Panc1 (cell line): ENCODE data around the gene MTA2. TPM values are rescaled to one million over a fixed set of nuclear protein-coding genes. Genes with fewer than 3 reads are reported as not detected.

Source experiments
- ATAC-seq: fragments of 200-7000 bp; cut with Tn5 transposase; 2 replicates; pipeline ENCODE4 v1.9.1; 2020; ENCODE audit warnings: mild to moderate bottlenecking, moderate library complexity
- BruUV-seq: library from RNA; stranded (reverse); fragments of 400-500 nt; replicated peaks from 2 replicates; lab custom pipeline; 2021; lab: Mats Ljungman, UMichigan
- CTCF ChIA-PET: fragments of 300-600 bp; sonication (Branson Sonifier 250); formaldehyde crosslinking; loops from one replicate; lab custom pipeline; 2022; ENCODE audit warnings: antibody characterized with exemption; lab: Charles Lee
- POLR2A ChIA-PET: fragments of 300-600 bp; sonication (Branson Sonifier 250); formaldehyde crosslinking; loops from one replicate; lab custom pipeline; 2022; ENCODE audit warnings: antibody characterized with exemption; lab: Charles Lee
- DNase-seq: peaks from one replicate; pipeline ENCODE4 v3.0.0-alpha.2; 2010; ENCODE audit warnings: low read depth, low spot score
- H3K27ac ChIP-seq: 2 replicates; pipeline ENCODE4 v1.5.1; 2011; ENCODE audit warnings: mild to moderate bottlenecking, low read length, inconsistent platforms
- H3K27me3 ChIP-seq: fragments of 200-500 bp; sonication (Bioruptor generic); 2 replicates; pipeline ENCODE4 v1.6.0; 2014; ENCODE audit warnings: low read length, inconsistent platforms; ENCODE audit not compliant: control insufficient read depth, insufficient read depth
- H3K36me3 ChIP-seq: fragments of 200-500 bp; sonication (Bioruptor generic); 2 replicates; pipeline ENCODE4 v1.5.1; 2014; ENCODE audit warnings: inconsistent platforms, mild to moderate bottlenecking, low read length, moderate library complexity; ENCODE audit not compliant: control insufficient read depth, insufficient read depth
- H3K4me1 ChIP-seq: 2 replicates; pipeline ENCODE4 v1.5.1; 2011; ENCODE audit warnings: inconsistent platforms, mild to moderate bottlenecking, low read length, moderate library complexity; ENCODE audit not compliant: control insufficient read depth, insufficient read depth
- H3K4me3 ChIP-seq, 2 experiments: 2 replicates each; pipeline ENCODE4 v1.5.1; 2011 to 2012; ENCODE audit warnings: low read depth in 2 of 2, low read length in 2 of 2, mild to moderate bottlenecking in 2 of 2, inconsistent platforms in 1 of 2, moderate library complexity in 1 of 2
- H3K9me3 ChIP-seq: fragments of 200-500 bp; sonication (Bioruptor generic); 2 replicates; pipeline ENCODE4 v1.5.1; 2014; ENCODE audit warnings: low read depth, mild to moderate bottlenecking, inconsistent platforms, low read length, moderate library complexity; ENCODE audit not compliant: control insufficient read depth, insufficient read depth
- CTCF ChIP-seq: fragments of 450-650 bp; IDR thresholded peaks from 2 replicates; pipeline ENCODE4 v1.5.1; 2017; ENCODE audit warnings: mild to moderate bottlenecking
- POLR2AphosphoS5 ChIP-seq: IDR thresholded peaks from 2 replicates; pipeline ENCODE4 v1.6.1; 2012; ENCODE audit warnings: mild to moderate bottlenecking, low read depth, low read length, moderate library complexity
- SIN3A ChIP-seq: IDR thresholded peaks from 2 replicates; pipeline ENCODE4 v1.6.1; 2012; ENCODE audit warnings: low read depth, mild to moderate bottlenecking, low read length, moderate library complexity, borderline replicate concordance; ENCODE audit not compliant: insufficient read depth
- TCF7L2 ChIP-seq: IDR thresholded peaks from 2 replicates; pipeline ENCODE4 v1.6.1; 2011; ENCODE audit warnings: mild to moderate bottlenecking, low read depth, low read length, inconsistent platforms
- in situ Hi-C: cut with HindIII; loops from 2 replicates; pipeline ENCODE4 v1.10.0; 2016; ENCODE audit warnings: low sequenced_read_pairs, low pct_unique_long_range_greater_than_20kb
- intact Hi-C: fragments of 100-400 bp; cut with micrococcal nuclease; formaldehyde crosslinking; loops from one replicate; pipeline ENCODE4 v1.10.0; 2022; ENCODE audit not compliant: unreplicated experiment
- total RNA-seq: library from RNA; stranded (reverse); gene quantifications from one replicate; pipeline ENCODE4 v1.2.1, GENCODE V29; 2021; ENCODE audit not compliant: unreplicated experiment
- TF ChIP-seq, protein P1 (sequence below), 2 experiments: IDR thresholded peaks; 2 replicates each; pipeline ENCODE4 v1.6.1; 2011 to 2012; ENCODE audit warnings: low read depth in 2 of 2, control low read depth in 1 of 2, low read length in 1 of 2, mild to moderate bottlenecking in 1 of 2, moderate library complexity in 1 of 2; ENCODE audit not compliant: insufficient read depth in 1 of 2

Gene MTA2
- total RNA-seq, 1 experiment from 2014 or later: 163 TPM

DNA sequence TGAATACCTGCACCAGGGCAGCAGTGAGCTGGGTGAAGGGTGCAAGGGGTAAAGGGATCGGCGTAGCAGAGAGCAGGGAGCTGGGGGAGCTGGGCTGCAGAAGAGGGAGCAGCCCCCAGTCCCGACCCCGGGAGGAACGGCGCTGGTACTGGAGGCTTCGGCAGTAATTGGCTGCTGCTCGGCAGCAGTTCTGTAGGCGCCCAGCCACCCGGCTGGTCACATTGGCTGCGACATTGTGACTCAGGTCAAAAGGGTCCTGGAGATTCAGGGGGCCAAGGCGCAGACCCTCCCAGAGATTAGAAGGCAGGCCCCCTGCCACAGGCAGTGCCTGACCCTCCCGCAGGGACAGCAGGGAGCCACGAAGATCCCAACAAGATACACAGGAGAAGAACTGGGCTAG is 25.8 kb downstream of the MTA2 start:
- ATAC-seq: no peak
- ChIA-PET CTCF (no interaction called here), POLR2A (no interaction called here)
- Histone ChIP-seq H3K36me3 (peaks cover 27% of the 10 kb centered on the region), H3K4me1 (peaks cover 38% of the 10 kb centered on the region), H3K4me3 (peak overlapping the region; percentile 81 to 100; a peak in 2 of 4 replicates), H3K9me3 (no peaks in the 10 kb centered on the region), H3K27ac (peak overlapping the region; percentile 98), H3K27me3 (no peaks in the 10 kb centered on the region)
- in situ Hi-C loops (no loop called here), intact Hi-C loops (no loop called here)
- BruUV-seq: no TSS peak
- TF ChIP-seq CTCF (no peak), POLR2AphosphoS5 (no peak), TCF7L2 (no peak), SIN3A (no peak)
- TF ChIP-seq, protein P1, sequence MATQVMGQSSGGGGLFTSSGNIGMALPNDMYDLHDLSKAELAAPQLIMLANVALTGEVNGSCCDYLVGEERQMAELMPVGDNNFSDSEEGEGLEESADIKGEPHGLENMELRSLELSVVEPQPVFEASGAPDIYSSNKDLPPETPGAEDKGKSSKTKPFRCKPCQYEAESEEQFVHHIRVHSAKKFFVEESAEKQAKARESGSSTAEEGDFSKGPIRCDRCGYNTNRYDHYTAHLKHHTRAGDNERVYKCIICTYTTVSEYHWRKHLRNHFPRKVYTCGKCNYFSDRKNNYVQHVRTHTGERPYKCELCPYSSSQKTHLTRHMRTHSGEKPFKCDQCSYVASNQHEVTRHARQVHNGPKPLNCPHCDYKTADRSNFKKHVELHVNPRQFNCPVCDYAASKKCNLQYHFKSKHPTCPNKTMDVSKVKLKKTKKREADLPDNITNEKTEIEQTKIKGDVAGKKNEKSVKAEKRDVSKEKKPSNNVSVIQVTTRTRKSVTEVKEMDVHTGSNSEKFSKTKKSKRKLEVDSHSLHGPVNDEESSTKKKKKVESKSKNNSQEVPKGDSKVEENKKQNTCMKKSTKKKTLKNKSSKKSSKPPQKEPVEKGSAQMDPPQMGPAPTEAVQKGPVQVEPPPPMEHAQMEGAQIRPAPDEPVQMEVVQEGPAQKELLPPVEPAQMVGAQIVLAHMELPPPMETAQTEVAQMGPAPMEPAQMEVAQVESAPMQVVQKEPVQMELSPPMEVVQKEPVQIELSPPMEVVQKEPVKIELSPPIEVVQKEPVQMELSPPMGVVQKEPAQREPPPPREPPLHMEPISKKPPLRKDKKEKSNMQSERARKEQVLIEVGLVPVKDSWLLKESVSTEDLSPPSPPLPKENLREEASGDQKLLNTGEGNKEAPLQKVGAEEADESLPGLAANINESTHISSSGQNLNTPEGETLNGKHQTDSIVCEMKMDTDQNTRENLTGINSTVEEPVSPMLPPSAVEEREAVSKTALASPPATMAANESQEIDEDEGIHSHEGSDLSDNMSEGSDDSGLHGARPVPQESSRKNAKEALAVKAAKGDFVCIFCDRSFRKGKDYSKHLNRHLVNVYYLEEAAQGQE (IDR thresholded peaks at IDR 0.05; ENCODE audit: insufficient read depth in 1 of 2, low read depth in 2 of 2, low read length in 1 of 2): no peak
- DNase-seq: no peak

DNA sequence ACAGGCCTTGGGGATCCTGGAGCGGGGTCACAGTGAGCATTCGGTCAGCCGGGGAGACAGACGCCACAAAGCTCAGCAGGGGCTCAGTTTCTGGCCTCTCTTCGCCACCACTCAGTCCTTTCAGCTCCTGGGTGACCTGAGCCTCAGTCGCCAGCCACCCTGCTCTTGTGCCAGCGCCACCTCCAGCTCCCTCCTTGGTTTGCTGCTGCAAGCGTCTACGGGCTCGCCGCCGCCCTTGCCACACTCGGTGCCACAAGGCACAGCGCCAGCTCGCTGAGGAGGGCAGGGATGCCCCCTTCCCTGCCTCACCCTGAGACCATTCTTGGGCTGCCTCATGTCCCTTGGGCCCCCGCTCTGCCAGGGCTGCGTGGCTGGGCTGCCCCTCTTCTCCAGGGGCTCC is 26.5 kb downstream of the MTA2 start:
- Histone ChIP-seq H3K9me3 (no peaks in the 10 kb centered on the region), H3K36me3 (peaks cover 27% of the 10 kb centered on the region), H3K27me3 (no peaks in the 10 kb centered on the region), H3K27ac (peak overlapping the region; percentile 98), H3K4me1 (peaks cover 42% of the 10 kb centered on the region), H3K4me3 (peak overlapping the region; percentile 81 to 100)
- ChIA-PET CTCF (interaction anchor here (0.7 kb wide), 1 partner anchor 93 kb away, joined by 3 read pairs; no protein-coding TSS in a partner anchor), POLR2A (no interaction called here)
- intact Hi-C loops (no loop called here), in situ Hi-C loops (no loop called here)
- TF ChIP-seq SIN3A (no peak), CTCF (no peak), POLR2AphosphoS5 (no peak; the same call in 1 of the 2 replicates)
- TF ChIP-seq, protein P1 (IDR thresholded peaks at IDR 0.05; ENCODE audit: insufficient read depth in 1 of 2, low read depth in 2 of 2, low read length in 1 of 2): no peak
- no TSS peak for BruUV-seq
- DNase-seq (no peak), ATAC-seq (peak; percentile 11; the same call in 1 of the 2 replicates)
